ENCODE data around the gene CD101.

Gene CD101

GRCh38 chr1:116961606-116962005 is 40.0 kb upstream of the CD101 start:
- DNase-seq (ENCODE audit: low read depth): no peak
- TF ChIP-seq CTCF (conservative IDR thresholded peaks at IDR 0.05; ENCODE audit: low read depth, low read length): no peak
- H3K4me3 ChIP-seq (ENCODE audit: low read depth, low read length): no peak overlapping the region

GRCh38 chr1:116962987-116963639 is 38.4 kb upstream of the CD101 start:
- no peak for TF ChIP-seq CTCF (conservative IDR thresholded peaks at IDR 0.05; ENCODE audit: low read depth, low read length)
- no peak for DNase-seq (ENCODE audit: low read depth)
- no peak overlapping the region for H3K4me3 ChIP-seq (ENCODE audit: low read depth, low read length)

- TF ChIP-seq CTCF (conservative IDR thresholded peaks at IDR 0.05; ENCODE audit: low read depth, low read length): no peak
- no peak overlapping the region for H3K4me3 ChIP-seq (ENCODE audit: low read depth, low read length)
- no peak for DNase-seq (ENCODE audit: low read depth)
Measured at GRCh38 chr1:116966791-116967190, 34.8 kb upstream of the CD101 start.

- no peak for TF ChIP-seq CTCF (conservative IDR thresholded peaks at IDR 0.05; ENCODE audit: low read depth, low read length)
- no peak for DNase-seq (ENCODE audit: low read depth)
- no peak overlapping the region for H3K4me3 ChIP-seq (ENCODE audit: low read depth, low read length)
Measured at GRCh38 chr1:116968724-116969123, 32.8 kb upstream of the CD101 start.

GRCh38 chr1:116971258-116971860 is 30.2 kb upstream of the CD101 start:
- TF ChIP-seq CTCF (conservative IDR thresholded peaks at IDR 0.05; ENCODE audit: low read depth, low read length): no peak
- no peak for DNase-seq (ENCODE audit: low read depth)
- no peak overlapping the region for H3K4me3 ChIP-seq (ENCODE audit: low read depth, low read length)

- DNase-seq (ENCODE audit: low read depth): no peak
- TF ChIP-seq CTCF (conservative IDR thresholded peaks at IDR 0.05; ENCODE audit: low read depth, low read length): no peak
Measured at GRCh38 chr1:116971965-116972673, 29.4 kb upstream of the CD101 start.

More at GRCh38 chr1:116971965-116972673, 29.4 kb upstream of the CD101 start:
- no peak overlapping the region for H3K4me3 ChIP-seq (ENCODE audit: low read depth, low read length)
